Vagina (tissue), 2 donors: Measurements from ENCODE around the gene ADCY3. TPM values are rescaled to one million over a fixed set of nuclear protein-coding genes. Genes with fewer than 3 reads are reported as not detected.

Experiments used
- DNase-seq, 2 donors: peaks; one replicate each; pipeline ENCODE4 v3.0.0-alpha.2; 2017; ENCODE audit errors: extremely low spot score in 2 of 2
- H3K27ac ChIP-seq: fragments of 200-600 bp; sonication (generic); one replicate; pipeline ENCODE4 v1.5.1; 2019
- H3K27me3 ChIP-seq: fragments of 200-600 bp; sonication (generic); one replicate; pipeline ENCODE4 v1.5.1; 2019
- H3K36me3 ChIP-seq, 2 donors: fragments of 200-600 bp; sonication (generic); one replicate each; pipeline ENCODE4 v1.5.1; 2017 to 2019
- H3K4me1 ChIP-seq: fragments of 200-600 bp; sonication (generic); one replicate; pipeline ENCODE4 v1.5.1; 2019
- H3K4me3 ChIP-seq, 2 donors: fragments of 200-600 bp; sonication (generic); 1 replicate in 1 of 2; 2 replicates in 1 of 2; pipeline ENCODE4 v1.5.1; 2016 to 2019
- H3K9me3 ChIP-seq: fragments of 200-600 bp; sonication (generic); one replicate; pipeline ENCODE4 v1.5.1; 2019
- CTCF ChIP-seq, 3 experiments: fragments of 450-650 bp in 2 of 3; fragments of 200-600 bp in 1 of 3; sonication (generic) in 1 of 3; IDR thresholded peaks; one replicate each; pipeline ENCODE4 v1.5.1; 2017 to 2019; ENCODE audit warnings: antibody characterized with exemption in 3 of 3, mild to moderate bottlenecking in 2 of 3, moderate library complexity in 2 of 3
- POLR2A ChIP-seq, 2 donors: fragments of 450-650 bp; IDR thresholded peaks; one replicate each; pipeline ENCODE4 v1.6.1; 2017; ENCODE audit warnings: antibody characterized with exemption in 2 of 2, mild to moderate bottlenecking in 2 of 2, moderate library complexity in 2 of 2
- POLR2AphosphoS5 ChIP-seq, 2 donors: sonication (generic); formaldehyde crosslinking; IDR thresholded peaks; one replicate each; pipeline ENCODE4 v1.9.0; 2017; ENCODE audit warnings: antibody characterized with exemption in 2 of 2, mild to moderate bottlenecking in 2 of 2, low read depth in 1 of 2; ENCODE audit not compliant: insufficient read depth in 1 of 2
- intact Hi-C: fragments of 100-400 bp; cut with DNase I; formaldehyde crosslinking; loops from one replicate; pipeline ENCODE4 v1.15.1; 2023
- total RNA-seq: library from RNA; depleted of rRNA; stranded (reverse); fragments of >200 nt; gene quantifications from one replicate; pipeline ENCODE4 v1.2.3, GENCODE V29; 2016

Gene ADCY3
- total RNA-seq, 1 donor from 2014 or later, result 90.6 TPM

- H3K36me3 ChIP-seq, result no peaks in the 10 kb centered on the region
- no peak for DNase-seq
- H3K27me3 ChIP-seq, result no peaks in the 10 kb centered on the region
- H3K4me1 ChIP-seq, result peaks cover 53% of the 10 kb centered on the region
- H3K27ac ChIP-seq, result peak overlapping the region; percentile 90
- no peaks in the 10 kb centered on the region for H3K9me3 ChIP-seq
- H3K4me3 ChIP-seq, result peak overlapping the region; percentile 65 to 94
- intact Hi-C loops, result no loop called here
- TF ChIP-seq POLR2AphosphoS5 (IDR thresholded peaks at IDR 0.05; ENCODE audit: insufficient read depth in 1 of 2, low read depth in 1 of 2) (peak in 1 of 2 donors; percentile 39), POLR2A (IDR thresholded peaks at IDR 0.05) (no peak), CTCF (IDR thresholded peaks at IDR 0.05) (no peak)
Measured at GRCh38 chr2:24919037-24919505, 966 bp downstream of the ADCY3 start.

GRCh38 chr2:24918326-24919036, 1.6 kb downstream of the ADCY3 start:
- no peaks in the 10 kb centered on the region for H3K27me3 ChIP-seq
- H3K27ac ChIP-seq, result peak overlapping the region; percentile 90
- no peak for TF ChIP-seq CTCF (IDR thresholded peaks at IDR 0.05)
- no peak for TF ChIP-seq POLR2A (IDR thresholded peaks at IDR 0.05)
- peak in 1 of 2 donors; percentile 8 for TF ChIP-seq POLR2AphosphoS5 (IDR thresholded peaks at IDR 0.05; ENCODE audit: insufficient read depth in 1 of 2, low read depth in 1 of 2)
- no peaks in the 10 kb centered on the region for H3K9me3 ChIP-seq
- H3K36me3 ChIP-seq, result no peaks in the 10 kb centered on the region
- H3K4me3 ChIP-seq, result peak overlapping the region; percentile 65 to 94
- intact Hi-C loops, result no loop called here
- peaks cover 59% of the 10 kb centered on the region for H3K4me1 ChIP-seq
- no peak for DNase-seq

GRCh38 chr2:24917731-24918325, 2.2 kb downstream of the ADCY3 start:
- DNase-seq, result no peak
- H3K4me3 ChIP-seq, result peak overlapping the region; percentile 65 to 94
- H3K36me3 ChIP-seq, result no peaks in the 10 kb centered on the region
- intact Hi-C loops, result no loop called here
- peak overlapping the region; percentile 90 for H3K27ac ChIP-seq
- H3K9me3 ChIP-seq, result no peaks in the 10 kb centered on the region
- TF ChIP-seq CTCF (IDR thresholded peaks at IDR 0.05) (no peak), POLR2A (IDR thresholded peaks at IDR 0.05) (no peak), POLR2AphosphoS5 (IDR thresholded peaks at IDR 0.05; ENCODE audit: insufficient read depth in 1 of 2, low read depth in 1 of 2) (no peak)
- no peaks in the 10 kb centered on the region for H3K27me3 ChIP-seq
- H3K4me1 ChIP-seq, result peaks cover 66% of the 10 kb centered on the region

GRCh38 chr2:24917086-24917485, 3.0 kb downstream of the ADCY3 start:
- no peaks in the 10 kb centered on the region for H3K36me3 ChIP-seq
- peak overlapping the region; percentile 90 for H3K27ac ChIP-seq
- TF ChIP-seq POLR2AphosphoS5 (IDR thresholded peaks at IDR 0.05; ENCODE audit: insufficient read depth in 1 of 2, low read depth in 1 of 2), result no peak
- H3K27me3 ChIP-seq, result no peaks in the 10 kb centered on the region
- no peak for DNase-seq
- H3K4me3 ChIP-seq, result peak overlapping the region; percentile 65 to 94
- peaks cover 67% of the 10 kb centered on the region for H3K4me1 ChIP-seq
- H3K9me3 ChIP-seq, result no peaks in the 10 kb centered on the region
- intact Hi-C loops, result no loop called here

GRCh38 chr2:24915796-24916195, 4.2 kb downstream of the ADCY3 start:
- intact Hi-C loops, result no loop called here
- H3K4me3 ChIP-seq, result no peak overlapping the region
- H3K4me1 ChIP-seq, result peaks cover 67% of the 10 kb centered on the region

GRCh38 chr2:24915175-24915574, 4.9 kb downstream of the ADCY3 start:
- H3K27me3 ChIP-seq, result no peaks in the 10 kb centered on the region
- no peaks in the 10 kb centered on the region for H3K9me3 ChIP-seq
- peaks cover 67% of the 10 kb centered on the region for H3K4me1 ChIP-seq
- no peak overlapping the region for H3K4me3 ChIP-seq
- intact Hi-C loops, result no loop called here
- DNase-seq, result no peak
- no peaks in the 10 kb centered on the region for H3K36me3 ChIP-seq
- H3K27ac ChIP-seq, result peak overlapping the region; percentile 39
- TF ChIP-seq POLR2AphosphoS5 (IDR thresholded peaks at IDR 0.05; ENCODE audit: insufficient read depth in 1 of 2, low read depth in 1 of 2), result no peak
- TF ChIP-seq CTCF (IDR thresholded peaks at IDR 0.05), result no peak

More at GRCh38 chr2:24915796-24916195, 4.2 kb downstream of the ADCY3 start:
- no peaks in the 10 kb centered on the region for H3K36me3 ChIP-seq
- TF ChIP-seq POLR2A (IDR thresholded peaks at IDR 0.05) (no peak), POLR2AphosphoS5 (IDR thresholded peaks at IDR 0.05; ENCODE audit: insufficient read depth in 1 of 2, low read depth in 1 of 2) (peak in 1 of 2 donors; percentile 25)
- H3K9me3 ChIP-seq, result no peaks in the 10 kb centered on the region
- DNase-seq, result no peak
- H3K27ac ChIP-seq, result peak overlapping the region; percentile 39
- no peaks in the 10 kb centered on the region for H3K27me3 ChIP-seq
